WTC11 (cell line): Measurements from ENCODE around the gene CEBPZOS. TPM values are rescaled to one million over a fixed set of nuclear protein-coding genes. Genes with fewer than 3 reads are reported as not detected.

Experiments used
- ATAC-seq: fragments of 200-7000 bp; cut with Tn5 transposase; 2 replicates; pipeline ENCODE4 v1.10.0; 2021; ENCODE audit warnings: mild to moderate bottlenecking, moderate library complexity
- CTCF ChIA-PET: fragments of 300-600 bp; sonication (Branson Sonifier 250); formaldehyde crosslinking; loops from one replicate; lab custom pipeline; 2021; ENCODE audit warnings: antibody characterized with exemption; lab: Charles Lee
- POLR2A ChIA-PET: fragments of 350-600 bp; sonication (Branson Sonifier 250); formaldehyde crosslinking; loops from one replicate; lab custom pipeline; 2021; ENCODE audit warnings: antibody characterized with exemption; lab: Charles Lee
- DNase-seq: peaks from one replicate; pipeline ENCODE4 v3.0.0; 2021; ENCODE audit warnings: low spot score
- H3K27ac Mint-ChIP-seq: 2 replicates; pipeline ENCODE4 v1.8.0; 2021; ENCODE audit warnings: mixed read lengths
- H3K27me3 Mint-ChIP-seq: 2 replicates; pipeline ENCODE4 v1.8.0; 2021; ENCODE audit warnings: low read depth, mild to moderate bottlenecking, moderate library complexity, mixed read lengths
- H3K36me3 Mint-ChIP-seq: 2 replicates; pipeline ENCODE4 v1.8.0; 2021; ENCODE audit warnings: mixed read lengths
- H3K4me1 Mint-ChIP-seq: 2 replicates; pipeline ENCODE4 v1.8.0; 2022; ENCODE audit warnings: mixed read lengths
- H3K4me3 Mint-ChIP-seq: 2 replicates; pipeline ENCODE4 v1.8.0; 2021; ENCODE audit warnings: mild to moderate bottlenecking, moderate library complexity, mixed read lengths
- H3K9me3 Mint-ChIP-seq: 2 replicates; pipeline ENCODE4 v1.8.0; 2021; ENCODE audit warnings: mixed read lengths
- FOXP1 ChIP-seq: sonication (generic); formaldehyde crosslinking; IDR thresholded peaks from 2 replicates; pipeline ENCODE4 v1.8.0; 2022; ENCODE audit warnings: missing genetic modification reagents, mild to moderate bottlenecking, moderate library complexity, borderline replicate concordance
- GTF2I ChIP-seq: fragments of 250-450 bp; sonication (Bioruptor Pico); conservative IDR thresholded peaks from 2 replicates; pipeline ENCODE4 v1.4.0; 2021; ENCODE audit warnings: mild to moderate bottlenecking
- JUN ChIP-seq: sonication (generic); formaldehyde crosslinking; IDR thresholded peaks from 2 replicates; pipeline ENCODE4 v1.8.0; 2023; ENCODE audit warnings: mild to moderate bottlenecking, missing genetic modification reagents
- NR3C1 ChIP-seq: sonication (generic); formaldehyde crosslinking; conservative IDR thresholded peaks from 2 replicates; pipeline ENCODE4 v1.8.1; 2023; ENCODE audit warnings: low read depth, mild to moderate bottlenecking, missing genetic modification reagents
- OVOL2 ChIP-seq: fragments of 250-450 bp; sonication (Bioruptor Pico); IDR thresholded peaks from 2 replicates; pipeline ENCODE4 v1.9.0; 2021; ENCODE audit warnings: mild to moderate bottlenecking, borderline replicate concordance
- SMAD3 ChIP-seq: sonication (generic); formaldehyde crosslinking; IDR thresholded peaks from 2 replicates; pipeline ENCODE4 v1.8.0; 2022; ENCODE audit warnings: missing genetic modification reagents, mild to moderate bottlenecking, borderline replicate concordance
- SP1 ChIP-seq: sonication (generic); formaldehyde crosslinking; conservative IDR thresholded peaks from 2 replicates; pipeline ENCODE4 v1.8.1; 2022; ENCODE audit warnings: missing genetic modification reagents
- TEAD1 ChIP-seq: sonication (generic); formaldehyde crosslinking; IDR thresholded peaks from 2 replicates; pipeline ENCODE4 v1.8.0; 2022; ENCODE audit warnings: mild to moderate bottlenecking, missing genetic modification reagents
- ZNF138 ChIP-seq: sonication (generic); formaldehyde crosslinking; conservative IDR thresholded peaks from 2 replicates; pipeline ENCODE4 v1.8.1; 2022; ENCODE audit warnings: mild to moderate bottlenecking, moderate library complexity, missing genetic modification reagents
- total RNA-seq: library from RNA; stranded (reverse); gene quantifications from 3 replicates; pipeline ENCODE4 v1.2.3, GENCODE V29; 2021
- TF ChIP-seq, protein P1 (sequence below): sonication (generic); formaldehyde crosslinking; IDR thresholded peaks from 2 replicates; pipeline ENCODE4 v1.8.1; 2022; ENCODE audit warnings: missing genetic modification reagents, borderline replicate concordance
- TF ChIP-seq, protein P2 (sequence below): sonication (generic); formaldehyde crosslinking; IDR thresholded peaks from 2 replicates; pipeline ENCODE4 v1.8.0; 2022; ENCODE audit warnings: mild to moderate bottlenecking, missing genetic modification reagents
- TF ChIP-seq, protein P3 (sequence below): fragments of 250-450 bp; sonication (Bioruptor Pico); IDR thresholded peaks from 2 replicates; pipeline ENCODE4 v1.9.0; 2021; ENCODE audit warnings: mild to moderate bottlenecking, borderline replicate concordance
- TF ChIP-seq, protein P4 (sequence below): sonication (generic); formaldehyde crosslinking; IDR thresholded peaks from 2 replicates; pipeline ENCODE4 v1.8.0; 2023; ENCODE audit warnings: missing genetic modification reagents
- TF ChIP-seq, protein P5 (sequence below): sonication (generic); formaldehyde crosslinking; IDR thresholded peaks from 2 replicates; pipeline ENCODE4 v1.8.1; 2023; ENCODE audit warnings: mild to moderate bottlenecking, moderate library complexity, missing genetic modification reagents
- TF ChIP-seq, protein P6 (sequence below): sonication (generic); formaldehyde crosslinking; IDR thresholded peaks from 2 replicates; pipeline ENCODE4 v1.8.1; 2022; ENCODE audit warnings: mild to moderate bottlenecking, missing genetic modification reagents, moderate library complexity, borderline replicate concordance
- TF ChIP-seq, protein P7 (sequence below): fragments of 250-450 bp; sonication (Bioruptor Pico); IDR thresholded peaks from 2 replicates; pipeline ENCODE4 v1.9.0; 2021; ENCODE audit warnings: mild to moderate bottlenecking
- TF ChIP-seq, protein P8 (sequence below): sonication (generic); formaldehyde crosslinking; IDR thresholded peaks from 2 replicates; pipeline ENCODE4 v1.8.1; 2022; ENCODE audit warnings: low read depth, missing genetic modification reagents, borderline replicate concordance
- TF ChIP-seq, protein P9 (sequence below): sonication (generic); formaldehyde crosslinking; IDR thresholded peaks from 2 replicates; pipeline ENCODE4 v1.8.1; 2023; ENCODE audit warnings: mild to moderate bottlenecking, missing genetic modification reagents
- TF ChIP-seq, protein P10 (sequence below): fragments of 250-450 bp; sonication (Bioruptor Pico); IDR thresholded peaks from 2 replicates; pipeline ENCODE4 v1.8.0; 2021; ENCODE audit warnings: mild to moderate bottlenecking

The CEBPZOS gene
- total RNA-seq, 1 experiment from 2014 or later, result 129 TPM

DNA sequence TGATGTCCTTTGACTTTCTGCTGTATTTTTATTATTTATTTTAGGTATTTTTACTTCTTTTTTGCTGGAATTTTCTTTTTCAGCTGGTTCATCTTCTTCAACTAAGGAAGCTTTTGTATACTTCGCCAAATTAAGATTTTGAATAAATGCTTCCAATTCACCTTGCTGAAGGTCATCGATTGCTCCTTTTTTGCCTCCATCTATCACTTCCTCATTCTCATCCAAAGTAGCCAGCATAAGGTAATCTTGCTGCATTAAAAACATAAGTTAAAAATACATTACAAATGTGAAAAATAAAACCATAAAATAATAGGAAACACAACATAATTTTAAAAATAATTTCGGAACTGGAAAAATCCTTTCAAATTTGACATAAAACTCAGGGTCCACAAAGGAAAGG, 32.5 kb downstream of the CEBPZOS start (continued):
- TF ChIP-seq, protein P1, sequence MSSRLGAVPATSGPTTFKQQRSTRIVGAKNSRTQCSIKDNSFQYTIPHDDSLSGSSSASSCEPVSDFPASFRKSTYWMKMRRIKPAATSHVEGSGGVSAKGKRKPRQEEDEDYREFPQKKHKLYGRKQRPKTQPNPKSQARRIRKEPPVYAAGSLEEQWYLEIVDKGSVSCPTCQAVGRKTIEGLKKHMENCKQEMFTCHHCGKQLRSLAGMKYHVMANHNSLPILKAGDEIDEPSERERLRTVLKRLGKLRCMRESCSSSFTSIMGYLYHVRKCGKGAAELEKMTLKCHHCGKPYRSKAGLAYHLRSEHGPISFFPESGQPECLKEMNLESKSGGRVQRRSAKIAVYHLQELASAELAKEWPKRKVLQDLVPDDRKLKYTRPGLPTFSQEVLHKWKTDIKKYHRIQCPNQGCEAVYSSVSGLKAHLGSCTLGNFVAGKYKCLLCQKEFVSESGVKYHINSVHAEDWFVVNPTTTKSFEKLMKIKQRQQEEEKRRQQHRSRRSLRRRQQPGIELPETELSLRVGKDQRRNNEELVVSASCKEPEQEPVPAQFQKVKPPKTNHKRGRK (CRISPR knock-in tag), result no peak

DNA sequence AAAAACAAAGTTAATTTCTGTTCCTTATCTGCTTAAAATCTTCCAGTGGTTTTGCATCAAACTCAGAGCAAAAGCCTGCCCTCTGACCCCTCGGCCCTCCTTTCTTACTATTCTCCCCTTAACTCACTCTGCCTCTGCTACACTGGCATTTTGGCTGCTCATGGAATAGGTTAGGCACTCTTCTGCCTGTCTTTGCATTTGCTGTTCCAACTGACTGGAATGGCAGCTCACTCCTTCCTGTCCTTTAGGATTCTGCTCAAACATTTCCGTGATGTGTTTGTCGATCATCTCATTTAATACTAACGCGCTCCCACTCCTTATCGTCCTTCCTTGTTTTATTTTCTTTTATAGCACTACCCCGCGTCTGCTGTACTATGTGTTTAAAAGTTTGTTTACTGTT, 34.3 kb downstream of the CEBPZOS start:
- peaks cover 35% of the 10 kb centered on the region for H3K36me3 Mint-ChIP-seq
- no peak for ATAC-seq
- TF ChIP-seq, protein P2, sequence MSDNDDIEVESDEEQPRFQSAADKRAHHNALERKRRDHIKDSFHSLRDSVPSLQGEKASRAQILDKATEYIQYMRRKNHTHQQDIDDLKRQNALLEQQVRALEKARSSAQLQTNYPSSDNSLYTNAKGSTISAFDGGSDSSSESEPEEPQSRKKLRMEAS (CRISPR knock-in tag), result no peak
- TF ChIP-seq, protein P3, sequence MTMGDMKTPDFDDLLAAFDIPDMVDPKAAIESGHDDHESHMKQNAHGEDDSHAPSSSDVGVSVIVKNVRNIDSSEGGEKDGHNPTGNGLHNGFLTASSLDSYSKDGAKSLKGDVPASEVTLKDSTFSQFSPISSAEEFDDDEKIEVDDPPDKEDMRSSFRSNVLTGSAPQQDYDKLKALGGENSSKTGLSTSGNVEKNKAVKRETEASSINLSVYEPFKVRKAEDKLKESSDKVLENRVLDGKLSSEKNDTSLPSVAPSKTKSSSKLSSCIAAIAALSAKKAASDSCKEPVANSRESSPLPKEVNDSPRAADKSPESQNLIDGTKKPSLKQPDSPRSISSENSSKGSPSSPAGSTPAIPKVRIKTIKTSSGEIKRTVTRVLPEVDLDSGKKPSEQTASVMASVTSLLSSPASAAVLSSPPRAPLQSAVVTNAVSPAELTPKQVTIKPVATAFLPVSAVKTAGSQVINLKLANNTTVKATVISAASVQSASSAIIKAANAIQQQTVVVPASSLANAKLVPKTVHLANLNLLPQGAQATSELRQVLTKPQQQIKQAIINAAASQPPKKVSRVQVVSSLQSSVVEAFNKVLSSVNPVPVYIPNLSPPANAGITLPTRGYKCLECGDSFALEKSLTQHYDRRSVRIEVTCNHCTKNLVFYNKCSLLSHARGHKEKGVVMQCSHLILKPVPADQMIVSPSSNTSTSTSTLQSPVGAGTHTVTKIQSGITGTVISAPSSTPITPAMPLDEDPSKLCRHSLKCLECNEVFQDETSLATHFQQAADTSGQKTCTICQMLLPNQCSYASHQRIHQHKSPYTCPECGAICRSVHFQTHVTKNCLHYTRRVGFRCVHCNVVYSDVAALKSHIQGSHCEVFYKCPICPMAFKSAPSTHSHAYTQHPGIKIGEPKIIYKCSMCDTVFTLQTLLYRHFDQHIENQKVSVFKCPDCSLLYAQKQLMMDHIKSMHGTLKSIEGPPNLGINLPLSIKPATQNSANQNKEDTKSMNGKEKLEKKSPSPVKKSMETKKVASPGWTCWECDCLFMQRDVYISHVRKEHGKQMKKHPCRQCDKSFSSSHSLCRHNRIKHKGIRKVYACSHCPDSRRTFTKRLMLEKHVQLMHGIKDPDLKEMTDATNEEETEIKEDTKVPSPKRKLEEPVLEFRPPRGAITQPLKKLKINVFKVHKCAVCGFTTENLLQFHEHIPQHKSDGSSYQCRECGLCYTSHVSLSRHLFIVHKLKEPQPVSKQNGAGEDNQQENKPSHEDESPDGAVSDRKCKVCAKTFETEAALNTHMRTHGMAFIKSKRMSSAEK (CRISPR knock-in tag), result no peak
- TF ChIP-seq, protein P4, sequence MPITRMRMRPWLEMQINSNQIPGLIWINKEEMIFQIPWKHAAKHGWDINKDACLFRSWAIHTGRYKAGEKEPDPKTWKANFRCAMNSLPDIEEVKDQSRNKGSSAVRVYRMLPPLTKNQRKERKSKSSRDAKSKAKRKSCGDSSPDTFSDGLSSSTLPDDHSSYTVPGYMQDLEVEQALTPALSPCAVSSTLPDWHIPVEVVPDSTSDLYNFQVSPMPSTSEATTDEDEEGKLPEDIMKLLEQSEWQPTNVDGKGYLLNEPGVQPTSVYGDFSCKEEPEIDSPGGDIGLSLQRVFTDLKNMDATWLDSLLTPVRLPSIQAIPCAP (CRISPR knock-in tag), result no peak
- TF ChIP-seq NR3C1 (CRISPR knock-in tag) (no peak), GTF2I (CRISPR knock-in tag) (no peak), OVOL2 (CRISPR knock-in tag) (no peak), JUN (CRISPR knock-in tag) (no peak), TEAD1 (CRISPR knock-in tag) (no peak), SP1 (no peak), FOXP1 (no peak), ZNF138 (CRISPR knock-in tag) (no peak), SMAD3 (CRISPR knock-in tag) (no peak)
- TF ChIP-seq, protein P5, sequence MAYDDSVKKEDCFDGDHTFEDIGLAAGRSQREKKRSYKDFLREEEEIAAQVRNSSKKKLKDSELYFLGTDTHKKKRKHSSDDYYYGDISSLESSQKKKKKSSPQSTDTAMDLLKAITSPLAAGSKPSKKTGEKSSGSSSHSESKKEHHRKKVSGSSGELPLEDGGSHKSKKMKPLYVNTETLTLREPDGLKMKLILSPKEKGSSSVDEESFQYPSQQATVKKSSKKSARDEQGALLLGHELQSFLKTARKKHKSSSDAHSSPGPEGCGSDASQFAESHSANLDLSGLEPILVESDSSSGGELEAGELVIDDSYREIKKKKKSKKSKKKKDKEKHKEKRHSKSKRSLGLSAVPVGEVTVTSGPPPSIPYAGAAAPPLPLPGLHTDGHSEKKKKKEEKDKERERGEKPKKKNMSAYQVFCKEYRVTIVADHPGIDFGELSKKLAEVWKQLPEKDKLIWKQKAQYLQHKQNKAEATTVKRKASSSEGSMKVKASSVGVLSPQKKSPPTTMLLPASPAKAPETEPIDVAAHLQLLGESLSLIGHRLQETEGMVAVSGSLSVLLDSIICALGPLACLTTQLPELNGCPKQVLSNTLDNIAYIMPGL, result no peak
- TF ChIP-seq, protein P6, sequence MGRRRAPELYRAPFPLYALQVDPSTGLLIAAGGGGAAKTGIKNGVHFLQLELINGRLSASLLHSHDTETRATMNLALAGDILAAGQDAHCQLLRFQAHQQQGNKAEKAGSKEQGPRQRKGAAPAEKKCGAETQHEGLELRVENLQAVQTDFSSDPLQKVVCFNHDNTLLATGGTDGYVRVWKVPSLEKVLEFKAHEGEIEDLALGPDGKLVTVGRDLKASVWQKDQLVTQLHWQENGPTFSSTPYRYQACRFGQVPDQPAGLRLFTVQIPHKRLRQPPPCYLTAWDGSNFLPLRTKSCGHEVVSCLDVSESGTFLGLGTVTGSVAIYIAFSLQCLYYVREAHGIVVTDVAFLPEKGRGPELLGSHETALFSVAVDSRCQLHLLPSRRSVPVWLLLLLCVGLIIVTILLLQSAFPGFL, result no peak
- TF ChIP-seq, protein P7, sequence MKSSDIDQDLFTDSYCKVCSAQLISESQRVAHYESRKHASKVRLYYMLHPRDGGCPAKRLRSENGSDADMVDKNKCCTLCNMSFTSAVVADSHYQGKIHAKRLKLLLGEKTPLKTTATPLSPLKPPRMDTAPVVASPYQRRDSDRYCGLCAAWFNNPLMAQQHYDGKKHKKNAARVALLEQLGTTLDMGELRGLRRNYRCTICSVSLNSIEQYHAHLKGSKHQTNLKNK (CRISPR knock-in tag), result no peak
- TF ChIP-seq, protein P8, sequence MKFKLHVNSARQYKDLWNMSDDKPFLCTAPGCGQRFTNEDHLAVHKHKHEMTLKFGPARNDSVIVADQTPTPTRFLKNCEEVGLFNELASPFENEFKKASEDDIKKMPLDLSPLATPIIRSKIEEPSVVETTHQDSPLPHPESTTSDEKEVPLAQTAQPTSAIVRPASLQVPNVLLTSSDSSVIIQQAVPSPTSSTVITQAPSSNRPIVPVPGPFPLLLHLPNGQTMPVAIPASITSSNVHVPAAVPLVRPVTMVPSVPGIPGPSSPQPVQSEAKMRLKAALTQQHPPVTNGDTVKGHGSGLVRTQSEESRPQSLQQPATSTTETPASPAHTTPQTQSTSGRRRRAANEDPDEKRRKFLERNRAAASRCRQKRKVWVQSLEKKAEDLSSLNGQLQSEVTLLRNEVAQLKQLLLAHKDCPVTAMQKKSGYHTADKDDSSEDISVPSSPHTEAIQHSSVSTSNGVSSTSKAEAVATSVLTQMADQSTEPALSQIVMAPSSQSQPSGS (CRISPR knock-in tag), result no peak
- TF ChIP-seq, protein P9, sequence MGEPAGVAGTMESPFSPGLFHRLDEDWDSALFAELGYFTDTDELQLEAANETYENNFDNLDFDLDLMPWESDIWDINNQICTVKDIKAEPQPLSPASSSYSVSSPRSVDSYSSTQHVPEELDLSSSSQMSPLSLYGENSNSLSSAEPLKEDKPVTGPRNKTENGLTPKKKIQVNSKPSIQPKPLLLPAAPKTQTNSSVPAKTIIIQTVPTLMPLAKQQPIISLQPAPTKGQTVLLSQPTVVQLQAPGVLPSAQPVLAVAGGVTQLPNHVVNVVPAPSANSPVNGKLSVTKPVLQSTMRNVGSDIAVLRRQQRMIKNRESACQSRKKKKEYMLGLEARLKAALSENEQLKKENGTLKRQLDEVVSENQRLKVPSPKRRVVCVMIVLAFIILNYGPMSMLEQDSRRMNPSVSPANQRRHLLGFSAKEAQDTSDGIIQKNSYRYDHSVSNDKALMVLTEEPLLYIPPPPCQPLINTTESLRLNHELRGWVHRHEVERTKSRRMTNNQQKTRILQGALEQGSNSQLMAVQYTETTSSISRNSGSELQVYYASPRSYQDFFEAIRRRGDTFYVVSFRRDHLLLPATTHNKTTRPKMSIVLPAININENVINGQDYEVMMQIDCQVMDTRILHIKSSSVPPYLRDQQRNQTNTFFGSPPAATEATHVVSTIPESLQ (CRISPR knock-in tag), result no peak
- TF ChIP-seq, protein P10, sequence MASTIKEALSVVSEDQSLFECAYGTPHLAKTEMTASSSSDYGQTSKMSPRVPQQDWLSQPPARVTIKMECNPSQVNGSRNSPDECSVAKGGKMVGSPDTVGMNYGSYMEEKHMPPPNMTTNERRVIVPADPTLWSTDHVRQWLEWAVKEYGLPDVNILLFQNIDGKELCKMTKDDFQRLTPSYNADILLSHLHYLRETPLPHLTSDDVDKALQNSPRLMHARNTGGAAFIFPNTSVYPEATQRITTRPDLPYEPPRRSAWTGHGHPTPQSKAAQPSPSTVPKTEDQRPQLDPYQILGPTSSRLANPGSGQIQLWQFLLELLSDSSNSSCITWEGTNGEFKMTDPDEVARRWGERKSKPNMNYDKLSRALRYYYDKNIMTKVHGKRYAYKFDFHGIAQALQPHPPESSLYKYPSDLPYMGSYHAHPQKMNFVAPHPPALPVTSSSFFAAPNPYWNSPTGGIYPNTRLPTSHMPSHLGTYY, result no peak
- TF ChIP-seq, all 79 proteins: peak for 0
- CTCF ChIA-PET, result no interaction called here
- Mint-ChIP-seq H3K4me3 (no peak overlapping the region), H3K27ac (no peak overlapping the region), H3K27me3 (no peaks in the 10 kb centered on the region), H3K4me1 (peaks cover 49% of the 10 kb centered on the region), H3K9me3 (peaks cover 3% of the 10 kb centered on the region; the same call in 1 of the 2 replicates)
- no peak for DNase-seq
- POLR2A ChIA-PET, result interaction anchor here (1.3 kb wide), 1 partner anchor 33 kb away, joined by 5 read pairs; no protein-coding TSS in a partner anchor
